Measurements from ENCODE around the gene BORCS5. TPM values are rescaled to one million over a fixed set of nuclear protein-coding genes. Genes with fewer than 3 reads are reported as not detected.

Gene BORCS5
- total RNA-seq, 4 donors from 2014 or later, result 7.6 to 20.4 (median 10.0) TPM

DNA sequence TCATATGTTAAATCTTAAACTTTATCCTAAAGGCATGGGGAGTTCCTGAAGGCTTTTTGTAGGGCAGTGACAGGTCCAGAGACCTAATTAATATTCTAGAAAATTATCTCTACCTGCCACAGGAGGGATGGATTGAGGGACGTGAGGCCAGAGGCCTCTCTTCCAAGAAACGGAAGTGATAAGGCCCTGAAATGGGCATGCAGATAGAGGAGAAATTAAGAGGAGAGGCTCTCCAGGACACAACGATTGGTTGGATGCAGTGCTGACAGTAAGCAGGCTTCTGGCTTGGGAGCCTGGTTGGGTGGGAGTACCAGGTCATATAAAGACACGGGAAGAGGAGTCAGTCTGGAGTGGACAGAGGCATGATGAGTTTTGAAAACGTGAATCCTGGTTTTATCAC is 3.1 kb upstream of the BORCS5 start:
- no peak overlapping the region for H3K4me3 ChIP-seq
- no peak for DNase-seq
- H3K9me3 ChIP-seq, result no peaks in the 10 kb centered on the region
- intact Hi-C loops (cut with DNase I), result no loop called here
- WGBS, 2 donors, result 75 to 79% methylated on average over 5 of the region's 5 CpGs
- no peaks in the 10 kb centered on the region for H3K27me3 ChIP-seq
- TF ChIP-seq, protein P1, sequence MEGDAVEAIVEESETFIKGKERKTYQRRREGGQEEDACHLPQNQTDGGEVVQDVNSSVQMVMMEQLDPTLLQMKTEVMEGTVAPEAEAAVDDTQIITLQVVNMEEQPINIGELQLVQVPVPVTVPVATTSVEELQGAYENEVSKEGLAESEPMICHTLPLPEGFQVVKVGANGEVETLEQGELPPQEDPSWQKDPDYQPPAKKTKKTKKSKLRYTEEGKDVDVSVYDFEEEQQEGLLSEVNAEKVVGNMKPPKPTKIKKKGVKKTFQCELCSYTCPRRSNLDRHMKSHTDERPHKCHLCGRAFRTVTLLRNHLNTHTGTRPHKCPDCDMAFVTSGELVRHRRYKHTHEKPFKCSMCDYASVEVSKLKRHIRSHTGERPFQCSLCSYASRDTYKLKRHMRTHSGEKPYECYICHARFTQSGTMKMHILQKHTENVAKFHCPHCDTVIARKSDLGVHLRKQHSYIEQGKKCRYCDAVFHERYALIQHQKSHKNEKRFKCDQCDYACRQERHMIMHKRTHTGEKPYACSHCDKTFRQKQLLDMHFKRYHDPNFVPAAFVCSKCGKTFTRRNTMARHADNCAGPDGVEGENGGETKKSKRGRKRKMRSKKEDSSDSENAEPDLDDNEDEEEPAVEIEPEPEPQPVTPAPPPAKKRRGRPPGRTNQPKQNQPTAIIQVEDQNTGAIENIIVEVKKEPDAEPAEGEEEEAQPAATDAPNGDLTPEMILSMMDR (IDR thresholded peaks at IDR 0.05), result no peak
- TF ChIP-seq POLR2A (IDR thresholded peaks at IDR 0.05), result no peak
- H3K4me1 ChIP-seq, result peaks cover 13 to 51% (median 21%) of the 10 kb centered on the region in 3 donors
- H3K36me3 ChIP-seq, result no peaks in the 10 kb centered on the region
- H3K27ac ChIP-seq, result no peak overlapping the region

DNA sequence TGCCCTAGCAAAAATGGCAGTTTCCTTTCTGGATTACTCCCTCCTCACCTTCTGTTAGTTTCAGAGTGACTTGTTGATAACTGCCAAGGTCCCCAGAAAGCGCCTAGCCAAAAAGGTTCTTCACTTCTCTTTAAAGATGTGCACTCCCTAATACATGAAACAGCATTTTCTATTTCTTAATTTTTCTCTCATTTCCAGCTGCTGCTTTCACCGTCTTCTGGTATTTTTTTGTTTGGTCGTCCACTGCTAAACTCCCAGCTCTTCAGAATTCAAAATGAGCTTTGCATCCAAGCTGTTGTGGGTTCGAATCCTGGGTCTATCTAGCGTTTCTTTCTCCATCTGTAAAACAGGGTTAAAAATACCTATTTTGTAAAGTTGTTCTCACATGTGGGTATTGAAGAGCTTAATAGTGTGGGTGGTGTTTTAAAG is 397 bp upstream of the BORCS5 start:
- WGBS, 2 donors, result 23 to 27% methylated on average over 5 of the region's 5 CpGs
- no peak for DNase-seq
- Histone ChIP-seq H3K4me1 (peaks cover 7 to 41% (median 14%) of the 10 kb centered on the region in 3 donors), H3K9me3 (no peaks in the 10 kb centered on the region), H3K27ac (peak overlapping the region; percentile 93 to 100 (median 100)), H3K27me3 (no peaks in the 10 kb centered on the region), H3K4me3 (peak overlapping the region; percentile 61 to 97 (median 94)), H3K36me3 (no peaks in the 10 kb centered on the region)
- intact Hi-C loops (cut with DNase I), result no loop called here
- TF ChIP-seq POLR2A (IDR thresholded peaks at IDR 0.05), result no peak

DNA sequence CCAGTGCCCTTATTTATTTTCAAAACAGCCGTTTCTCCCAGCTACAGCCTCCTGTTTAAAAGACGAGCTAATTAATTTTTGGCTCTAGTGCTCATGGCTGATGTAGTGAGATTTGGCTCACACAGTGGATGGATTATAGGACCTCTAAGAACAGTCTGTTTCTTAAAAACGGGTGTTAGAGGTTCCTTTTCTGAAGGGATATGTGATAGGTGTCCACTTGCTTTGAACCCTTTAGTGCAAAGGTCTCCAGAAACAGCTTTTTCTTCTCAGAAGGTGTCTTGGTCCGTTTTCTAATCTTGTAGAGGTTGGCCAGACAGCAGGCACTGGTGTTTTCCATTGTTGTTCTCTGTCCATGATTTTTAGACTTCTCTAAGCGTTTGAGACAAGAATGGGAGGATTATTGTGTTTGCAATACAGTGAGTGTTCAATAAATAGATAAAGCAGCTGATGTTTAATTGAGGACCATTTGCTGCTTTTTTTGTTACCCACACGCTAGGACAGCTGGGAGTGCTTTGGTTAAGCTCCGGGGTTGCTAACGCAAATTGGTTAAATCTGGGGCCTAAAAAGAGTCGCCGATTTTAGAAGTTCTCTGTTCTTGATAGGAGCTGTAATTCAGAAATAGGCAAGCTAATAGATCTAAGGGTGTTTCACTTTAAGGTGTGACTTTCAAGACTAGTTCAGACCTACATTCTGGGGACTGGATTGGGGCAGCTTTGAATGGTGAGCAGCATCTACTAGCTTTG is 1.0 kb downstream of the BORCS5 start:
- Histone ChIP-seq H3K27ac (peak overlapping the region; percentile 93 to 100 (median 100)), H3K4me3 (peak overlapping the region; percentile 61 to 97 (median 94)), H3K9me3 (no peaks in the 10 kb centered on the region), H3K4me1 (peaks cover 7 to 35% (median 14%) of the 10 kb centered on the region in 3 donors), H3K36me3 (peaks cover 0 to 4% (median 0%) of the 10 kb centered on the region in 3 donors), H3K27me3 (no peaks in the 10 kb centered on the region)
- no peak for DNase-seq
- WGBS, 2 donors, result 8 to 14% methylated on average over 10 of the region's 10 CpGs
- TF ChIP-seq POLR2A (IDR thresholded peaks at IDR 0.05), result peak in 1 of 4 donors; percentile 10
- TF ChIP-seq, protein P1 (IDR thresholded peaks at IDR 0.05), result no peak
- intact Hi-C loops (cut with DNase I), result no loop called here

DNA sequence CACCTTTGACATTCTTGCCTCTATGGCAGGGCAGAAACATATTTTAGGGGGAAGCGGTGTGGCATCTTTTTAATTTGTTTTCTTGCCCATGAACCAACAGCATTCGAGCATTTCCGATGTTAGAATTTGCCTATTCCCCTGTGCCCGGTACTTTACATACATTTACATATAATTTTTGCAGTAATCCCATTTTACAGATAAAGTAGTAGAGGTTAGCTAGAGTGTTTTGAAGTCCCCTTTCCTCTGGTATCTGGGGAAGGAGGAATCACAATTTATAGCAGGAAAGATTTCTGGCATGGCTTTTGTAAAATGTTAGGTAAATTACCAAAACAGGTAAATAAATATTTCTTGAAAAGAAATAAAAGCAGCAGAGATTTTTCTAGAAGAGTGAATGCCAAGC is 1.6 kb downstream of the BORCS5 start:
- TF ChIP-seq, protein P1 (IDR thresholded peaks at IDR 0.05), result no peak
- TF ChIP-seq POLR2A (IDR thresholded peaks at IDR 0.05), result no peak
- peaks cover 0 to 10% (median 0%) of the 10 kb centered on the region in 3 donors for H3K36me3 ChIP-seq
- WGBS, 2 donors, result 54 to 65% methylated on average over 4 of the region's 4 CpGs
- H3K27me3 ChIP-seq, result no peaks in the 10 kb centered on the region
- H3K27ac ChIP-seq, result peak overlapping the region; percentile 93 to 100 (median 100)
- DNase-seq, result no peak
- H3K9me3 ChIP-seq, result no peaks in the 10 kb centered on the region
- H3K4me3 ChIP-seq, result peak overlapping the region in 3 of 4 donors; percentile 61 to 96 (median 93)
- intact Hi-C loops (cut with DNase I), result no loop called here
- H3K4me1 ChIP-seq, result peaks cover 7 to 35% (median 14%) of the 10 kb centered on the region in 3 donors

DNA sequence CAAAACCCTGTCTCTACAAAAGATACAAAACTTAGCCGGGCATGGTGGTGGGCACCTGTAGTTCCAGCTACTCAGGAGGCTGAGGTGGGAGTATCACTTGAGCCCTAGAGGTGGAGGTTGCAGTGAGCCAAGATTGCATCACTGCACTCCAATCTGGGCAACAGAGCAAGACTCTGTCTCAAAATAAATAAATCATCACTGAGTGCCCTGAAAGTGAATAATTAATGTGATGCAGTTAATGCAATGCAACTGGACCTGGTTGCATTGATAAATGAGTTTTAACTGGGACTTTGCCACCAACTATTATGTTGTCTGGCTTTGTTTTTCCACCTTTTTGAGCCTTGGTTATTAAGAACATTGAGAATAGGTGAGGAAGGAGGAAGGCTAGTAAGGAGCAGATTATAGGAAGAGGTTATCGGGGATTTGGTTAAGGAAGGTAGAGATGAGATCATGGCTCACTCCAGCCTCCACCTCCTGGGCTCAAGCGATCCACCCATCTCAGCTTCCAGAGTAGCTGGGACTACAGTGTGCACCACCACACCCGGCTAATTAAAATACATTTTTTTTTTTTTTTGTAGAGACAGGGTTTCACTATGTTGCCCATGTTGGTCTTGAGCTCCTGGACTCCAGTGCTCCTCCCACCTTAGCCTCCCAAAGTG is 8.0 kb downstream of the BORCS5 start:
- no peak for DNase-seq
- H3K27me3 ChIP-seq, result no peaks in the 10 kb centered on the region
- no peaks in the 10 kb centered on the region for H3K9me3 ChIP-seq
- H3K36me3 ChIP-seq, result peaks cover 0 to 32% (median 0%) of the 10 kb centered on the region in 3 donors
- intact Hi-C loops (cut with DNase I), result no loop called here
- WGBS, 2 donors, result 91 to 94% methylated on average over 3 to 4 of the region's 4 CpGs
- no peak overlapping the region for H3K4me3 ChIP-seq
- no peak for TF ChIP-seq POLR2A (IDR thresholded peaks at IDR 0.05)
- TF ChIP-seq, protein P1 (IDR thresholded peaks at IDR 0.05), result no peak
- H3K4me1 ChIP-seq, result peaks cover 0 to 15% (median 4%) of the 10 kb centered on the region in 3 donors
- no peak overlapping the region for H3K27ac ChIP-seq
